Duodenal mucosa (tissue), 2 donors: Measurements from ENCODE around the gene FCHSD2.
A peak's percentile ranks its signal among the peaks of the same experiment; 100 is the strongest.

ENCODE experiments used
- H3K27ac ChIP-seq: one replicate; pipeline ENCODE4 v1.7.0; 2013; ENCODE audit warnings: low read depth, low read length
- H3K27me3 ChIP-seq, 2 donors: one replicate each; pipeline ENCODE4 v1.7.0; 2013; ENCODE audit warnings: low read length in 2 of 2, control low read depth in 1 of 2; ENCODE audit not compliant: insufficient read depth in 2 of 2, control insufficient read depth in 1 of 2
- H3K36me3 ChIP-seq, 2 donors: one replicate each; pipeline ENCODE4 v1.7.0; 2013; ENCODE audit warnings: low read length in 2 of 2, control low read depth in 1 of 2; ENCODE audit not compliant: insufficient read depth in 2 of 2, control insufficient read depth in 1 of 2
- H3K4me1 ChIP-seq, 2 donors: one replicate each; pipeline ENCODE4 v1.7.0; 2013; ENCODE audit warnings: low read length in 2 of 2, control low read depth in 1 of 2; ENCODE audit not compliant: insufficient read depth in 2 of 2, control insufficient read depth in 1 of 2
- H3K4me3 ChIP-seq, 2 donors: one replicate each; pipeline ENCODE4 v1.7.0; 2013; ENCODE audit warnings: low read length in 2 of 2, low read depth in 1 of 2
- H3K9ac ChIP-seq, 2 donors: one replicate each; pipeline ENCODE4 v1.7.0; 2013; ENCODE audit warnings: low read length in 2 of 2, low read depth in 1 of 2
- H3K9me3 ChIP-seq, 2 donors: one replicate each; pipeline ENCODE4 v1.7.0; 2013; ENCODE audit warnings: low read length in 2 of 2, control low read depth in 1 of 2; ENCODE audit not compliant: control insufficient read depth in 1 of 2

The FCHSD2 gene

DNA sequence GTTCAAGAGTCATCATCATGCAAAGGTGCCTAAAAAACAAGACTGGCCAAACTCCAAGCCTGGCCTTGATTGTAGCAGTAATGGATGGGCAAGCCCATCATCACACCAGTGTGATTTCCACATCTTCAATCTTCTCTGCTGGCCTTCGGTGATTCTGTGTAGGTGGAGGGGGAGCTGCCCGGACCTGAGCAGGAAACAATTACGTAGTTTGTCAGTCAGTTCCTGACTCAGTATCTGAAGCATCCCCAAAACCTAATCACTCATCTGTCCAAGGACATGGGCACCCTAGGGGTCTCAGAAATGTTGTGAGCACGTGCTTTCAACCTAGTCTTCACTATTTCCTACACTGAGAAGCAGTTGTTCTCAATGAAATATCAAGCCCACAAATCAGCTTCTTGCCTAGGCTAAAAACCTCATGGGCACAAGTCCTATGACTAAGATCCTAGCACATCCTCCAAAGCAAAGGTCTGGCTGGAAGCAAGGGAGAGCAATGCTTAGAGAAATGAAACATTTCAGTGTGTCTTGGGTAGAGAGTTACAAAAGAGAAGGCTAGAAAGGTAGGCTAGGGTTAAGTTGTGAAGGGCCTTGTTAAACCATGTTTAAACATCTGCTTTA is 303.3 kb downstream of the FCHSD2 start:
- H3K9ac ChIP-seq = no peak overlapping the region
- H3K4me3 ChIP-seq = no peak overlapping the region
- H3K36me3 ChIP-seq = peaks cover 15 to 51% of the 10 kb centered on the region in 2 donors
- H3K27ac ChIP-seq = no peak overlapping the region
- H3K9me3 ChIP-seq = no peaks in the 10 kb centered on the region
- no peaks in the 10 kb centered on the region for H3K27me3 ChIP-seq
- peaks cover 3 to 11% of the 10 kb centered on the region in 2 donors for H3K4me1 ChIP-seq

- Histone ChIP-seq H3K4me1 (peaks cover 11 to 13% of the 10 kb centered on the region in 2 donors), H3K4me3 (no peak overlapping the region), H3K9ac (no peak overlapping the region), H3K27me3 (no peaks in the 10 kb centered on the region), H3K36me3 (peaks cover 10 to 29% of the 10 kb centered on the region in 2 donors), H3K27ac (peak overlapping the region; percentile 57), H3K9me3 (no peaks in the 10 kb centered on the region)
These were observed 306.0 kb downstream of the FCHSD2 start for GRCh38 chr11:72836111-72836510.

- Histone ChIP-seq H3K27ac (peak overlapping the region; percentile 43), H3K4me1 (peaks cover 11 to 13% of the 10 kb centered on the region in 2 donors), H3K27me3 (no peaks in the 10 kb centered on the region), H3K4me3 (no peak overlapping the region), H3K9ac (no peak overlapping the region), H3K36me3 (peaks cover under 1 to 17% of the 10 kb centered on the region in 2 donors), H3K9me3 (no peaks in the 10 kb centered on the region)
These were observed 307.2 kb downstream of the FCHSD2 start for GRCh38 chr11:72834905-72835304.

DNA sequence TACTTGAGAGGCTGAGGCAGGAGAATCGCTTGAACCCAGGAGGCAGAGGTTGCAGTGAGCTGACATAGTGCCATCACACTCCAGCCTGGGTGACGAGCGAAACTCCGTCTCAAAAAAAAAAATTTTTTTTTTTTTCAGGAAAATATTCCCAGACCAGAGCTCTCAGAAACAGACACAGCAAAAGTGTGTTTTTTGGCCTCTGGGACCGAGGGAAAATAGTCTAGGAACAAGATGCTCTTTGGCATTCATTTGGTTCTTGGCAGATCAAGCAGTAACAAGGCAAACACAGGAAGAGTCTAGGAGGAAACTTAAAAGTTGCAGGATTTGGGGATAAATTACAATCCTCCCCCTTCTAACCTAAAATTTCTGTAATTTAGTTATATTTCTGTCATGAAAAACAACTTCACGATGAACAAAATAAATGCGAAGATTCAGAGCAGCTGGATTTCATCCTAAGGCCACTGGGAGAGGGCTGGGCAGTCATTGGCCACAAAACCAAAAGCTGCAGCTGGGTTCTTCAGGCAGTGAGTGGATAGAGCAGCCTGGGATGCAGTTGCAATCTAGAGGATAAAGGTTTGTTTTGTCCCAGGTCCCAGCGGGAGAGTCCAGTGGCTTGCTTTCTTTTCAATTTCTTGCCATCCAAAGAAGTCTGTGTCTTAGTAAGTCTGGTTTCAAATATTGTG is 308.2 kb downstream of the FCHSD2 start:
- Histone ChIP-seq H3K27me3 (no peaks in the 10 kb centered on the region), H3K9me3 (no peaks in the 10 kb centered on the region), H3K4me1 (peaks cover 11 to 13% of the 10 kb centered on the region in 2 donors), H3K36me3 (peaks cover 0 to 11% of the 10 kb centered on the region in 2 donors), H3K4me3 (no peak overlapping the region), H3K9ac (no peak overlapping the region), H3K27ac (no peak overlapping the region)

GRCh38 chr11:72833083-72833733 is 308.9 kb downstream of the FCHSD2 start:
- Histone ChIP-seq H3K9ac (no peak overlapping the region), H3K27ac (no peak overlapping the region), H3K27me3 (no peaks in the 10 kb centered on the region), H3K36me3 (peaks cover 0 to 12% of the 10 kb centered on the region in 2 donors), H3K9me3 (no peaks in the 10 kb centered on the region), H3K4me3 (no peak overlapping the region), H3K4me1 (peaks cover 17 to 20% of the 10 kb centered on the region in 2 donors)

DNA sequence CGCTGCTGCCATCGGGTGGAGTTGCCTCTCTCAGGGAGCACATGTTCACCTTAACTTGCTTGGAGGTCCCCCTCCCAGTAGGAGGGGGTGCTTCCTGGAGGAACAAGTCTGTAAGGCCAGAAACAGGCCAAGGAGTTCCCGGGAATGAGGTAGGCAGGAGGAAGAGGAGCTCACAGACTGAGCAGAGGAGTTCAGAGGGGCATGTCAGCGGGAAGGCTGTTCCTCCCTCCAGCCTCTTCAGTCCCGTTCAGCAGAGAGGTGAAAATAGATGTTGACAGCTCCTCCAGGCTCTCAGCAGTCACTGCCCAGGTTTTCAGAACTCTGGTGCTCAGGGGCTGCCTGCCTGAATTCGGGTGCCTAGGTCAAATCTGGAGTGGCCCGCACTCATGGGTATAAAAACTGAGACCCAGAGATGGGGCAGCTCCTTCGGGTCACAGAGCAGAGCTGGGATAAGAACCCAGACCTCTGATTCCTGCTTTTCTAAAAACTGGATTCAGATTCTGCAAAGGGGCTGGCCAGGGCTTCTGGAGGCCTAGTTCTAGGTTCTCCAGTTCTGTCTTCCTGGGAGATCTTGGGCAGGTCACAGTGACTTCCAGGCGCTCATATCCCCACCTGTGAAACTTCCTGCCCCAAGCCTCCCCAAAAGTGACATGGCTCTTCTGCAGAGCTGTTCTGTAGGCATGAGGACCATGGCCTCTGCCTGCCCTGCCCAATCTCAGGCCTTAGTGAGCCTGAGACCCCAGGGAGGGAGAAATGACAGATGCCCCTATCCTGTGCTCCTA is 309.6 kb downstream of the FCHSD2 start:
- Histone ChIP-seq H3K4me1 (peaks cover 22 to 24% of the 10 kb centered on the region in 2 donors), H3K9ac (no peak overlapping the region), H3K9me3 (no peaks in the 10 kb centered on the region), H3K4me3 (no peak overlapping the region), H3K36me3 (peaks cover 0 to 12% of the 10 kb centered on the region in 2 donors), H3K27me3 (no peaks in the 10 kb centered on the region), H3K27ac (no peak overlapping the region)

DNA sequence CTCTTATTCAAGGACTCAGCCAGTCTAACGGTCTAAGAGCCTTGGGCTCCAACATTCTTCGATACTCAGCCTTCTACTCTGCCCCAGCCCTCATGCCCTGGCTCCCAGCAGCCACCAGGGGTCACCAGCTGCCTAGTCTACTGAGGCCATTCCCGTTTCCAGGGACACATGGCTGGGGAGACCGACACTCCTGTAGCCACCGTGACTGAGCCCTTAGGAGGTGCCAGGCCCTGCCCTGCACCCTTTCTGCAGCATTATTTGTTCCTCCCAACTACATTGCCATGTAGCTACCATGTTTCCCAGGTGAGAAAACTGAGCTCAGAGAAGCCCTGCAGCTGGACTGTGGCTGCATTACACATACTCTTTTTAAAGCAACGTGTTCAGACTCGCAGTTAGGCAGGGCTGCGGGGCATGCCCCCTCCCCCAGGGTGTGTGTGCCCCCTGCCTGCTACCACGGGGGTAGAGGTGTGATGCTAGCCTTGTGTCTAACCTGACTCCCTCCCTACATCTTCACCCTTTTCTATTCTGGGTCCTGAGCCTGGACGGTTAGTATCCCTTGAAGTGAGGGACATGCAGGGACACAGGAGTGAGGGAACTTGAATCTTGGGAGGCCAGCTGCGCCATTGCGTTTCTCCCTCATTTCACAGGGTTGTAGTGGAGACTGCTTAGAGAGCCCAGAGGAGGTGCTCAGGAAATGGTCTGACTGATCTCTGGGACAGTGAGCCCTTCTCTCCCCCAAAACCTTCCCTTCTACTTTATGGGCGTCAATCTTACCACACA is 310.4 kb downstream of the FCHSD2 start:
- Histone ChIP-seq H3K9ac (peak overlapping the region in 1 of 2 donors; percentile 20), H3K27ac (no peak overlapping the region), H3K36me3 (peaks cover 0 to 9% of the 10 kb centered on the region in 2 donors), H3K4me1 (peaks cover 22 to 24% of the 10 kb centered on the region in 2 donors), H3K4me3 (no peak overlapping the region), H3K9me3 (no peaks in the 10 kb centered on the region), H3K27me3 (no peaks in the 10 kb centered on the region)

GRCh38 chr11:72829884-72830533 is 312.1 kb downstream of the FCHSD2 start:
- Histone ChIP-seq H3K27me3 (no peaks in the 10 kb centered on the region), H3K4me3 (no peak overlapping the region), H3K4me1 (peaks cover 15 to 21% of the 10 kb centered on the region in 2 donors), H3K9ac (no peak overlapping the region), H3K27ac (no peak overlapping the region), H3K36me3 (peaks cover 0 to 9% of the 10 kb centered on the region in 2 donors), H3K9me3 (no peaks in the 10 kb centered on the region)

- Histone ChIP-seq H3K36me3 (peaks cover 0 to 9% of the 10 kb centered on the region in 2 donors), H3K9me3 (no peaks in the 10 kb centered on the region), H3K4me1 (peaks cover 15 to 21% of the 10 kb centered on the region in 2 donors), H3K27ac (no peak overlapping the region), H3K9ac (peak overlapping the region in 1 of 2 donors; percentile 32), H3K4me3 (no peak overlapping the region), H3K27me3 (no peaks in the 10 kb centered on the region)
These were observed 312.9 kb downstream of the FCHSD2 start for GRCh38 chr11:72829178-72829577.
